Left renal cortex interstitium (tissue), 4 donors: Measurements from ENCODE around the gene MEX3D. TPM values are rescaled to one million over a fixed set of nuclear protein-coding genes. Genes with fewer than 3 reads are reported as not detected.
"Not testable (repeated sequence)": the region's sequence is repeated elsewhere in the genome, so short reads cannot be mapped to it uniquely, and the experiment has no call there.

Source experiments
- DNase-seq, 4 donors: peaks; one replicate each; pipeline ENCODE4 v3.0.0-alpha.2; 2013; ENCODE audit warnings: low read depth in 4 of 4, low spot score in 2 of 4, missing footprints in 1 of 4
- polyA plus RNA-seq, 4 donors: library from polyadenylated mRNA; unstranded; fragments of 120-200 nt; gene quantifications; one replicate each; pipeline ENCODE4 v1.2.1, GENCODE V29; 2013; ENCODE audit not compliant: insufficient read length in 4 of 4

The MEX3D gene
- polyA plus RNA-seq, 4 donors, result 17.8 to 45.1 (median 32.6) TPM

GRCh38 chr19:1524287-1524971 is 43.7 kb downstream of the MEX3D start:
- DNase-seq, result no peak

DNA sequence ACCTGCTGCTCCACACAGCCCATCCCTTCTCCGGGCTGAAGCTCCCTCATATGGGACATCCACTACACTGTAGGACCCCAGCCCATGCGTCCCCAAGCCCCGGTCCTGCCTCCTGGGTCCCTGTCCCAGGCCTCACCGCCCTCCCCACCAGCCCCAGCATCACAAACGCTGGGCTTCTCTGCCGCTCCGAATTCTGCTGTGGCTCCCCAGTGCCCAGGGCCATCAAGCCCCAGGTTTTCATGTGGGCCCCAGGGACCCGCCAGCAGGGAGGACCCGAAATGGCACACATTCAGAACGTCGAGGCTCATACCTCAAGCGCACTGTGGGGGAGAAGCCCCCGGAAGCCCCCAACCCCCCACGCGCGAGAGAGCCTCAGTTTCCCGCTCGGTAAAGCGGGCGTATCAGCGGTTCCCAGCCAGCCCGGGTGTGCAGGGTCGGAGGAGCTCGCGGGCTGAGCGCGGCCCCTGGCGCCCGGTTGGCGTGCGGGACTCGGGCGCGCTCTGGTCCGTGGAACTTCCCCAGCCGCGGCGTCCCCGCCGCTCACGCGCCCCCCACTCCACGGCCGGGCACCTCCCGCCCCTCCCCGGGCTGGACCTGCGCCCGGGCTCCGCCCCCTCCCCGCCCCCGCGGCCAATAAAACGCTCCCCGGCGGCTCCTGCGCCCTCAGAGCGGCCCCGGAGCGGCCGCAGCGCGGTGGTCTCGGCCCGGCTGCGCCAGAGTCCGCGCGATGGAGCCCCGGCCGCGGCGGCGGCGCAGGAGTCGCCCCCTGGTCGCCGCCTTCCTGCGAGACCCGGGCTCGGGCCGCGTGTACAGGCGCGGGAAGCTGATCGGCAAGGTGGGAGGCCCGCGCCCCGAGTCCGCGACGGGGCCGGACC is 44.5 kb downstream of the MEX3D start, which contains the start of gene PLK5:
Gene PLK5 (plus strand): TSS at position 666 of the 875 bp plus-strand sequence. CDS start 2,920 bp downstream, outside the sequence.
- DNase-seq, result no peak

GRCh38 chr19:1522838-1523237 is 45.3 kb downstream of the MEX3D start:
- DNase-seq, result no peak

DNA sequence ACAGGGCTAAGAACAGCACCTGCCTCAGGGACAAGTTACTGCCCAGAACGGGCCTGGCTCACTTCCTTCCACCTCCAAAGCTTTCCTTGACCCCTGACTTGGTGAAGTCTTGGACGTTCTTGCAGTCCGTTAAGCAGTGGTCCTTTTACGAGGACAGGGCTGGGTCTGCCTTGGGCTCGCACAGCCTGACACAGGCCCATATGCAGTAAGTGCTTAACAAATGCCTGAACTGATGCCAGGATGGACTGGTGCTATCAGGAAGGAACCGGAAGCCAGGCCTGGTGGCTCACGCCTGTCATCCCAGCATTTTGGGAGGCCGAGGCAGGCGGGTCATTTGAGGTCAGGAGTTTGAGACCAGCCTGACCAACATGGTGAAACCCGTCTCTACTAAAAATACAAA is 46.1 kb downstream of the MEX3D start:
- no peak for DNase-seq

GRCh38 chr19:1521636-1522035 is 46.5 kb downstream of the MEX3D start:
- no peak for DNase-seq

- DNase-seq, result no peak
Measured at GRCh38 chr19:1520203-1520780, 47.8 kb downstream of the MEX3D start.

GRCh38 chr19:1519802-1520201 is 48.3 kb downstream of the MEX3D start:
- DNase-seq, result not testable (repeated sequence)

DNA sequence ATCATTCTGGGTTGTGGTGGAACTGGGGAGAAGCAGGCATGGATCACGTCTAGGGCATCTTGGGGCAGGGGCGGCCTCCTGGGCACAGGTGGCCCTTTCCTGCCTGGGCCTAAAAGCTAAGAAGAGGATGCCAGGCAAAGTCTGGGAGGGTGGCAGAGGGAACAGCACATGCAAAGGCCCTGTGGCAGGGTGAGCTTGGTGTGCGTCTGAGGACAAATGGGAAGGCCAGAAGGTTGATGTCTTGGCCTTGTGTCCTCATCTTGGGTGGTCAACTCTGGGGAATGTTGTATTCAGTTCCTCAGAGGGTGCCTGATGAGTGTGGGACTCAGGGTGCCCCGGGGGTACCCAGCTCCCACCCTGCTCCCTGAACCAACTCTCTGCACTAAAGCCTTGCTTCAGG is 49.7 kb downstream of the MEX3D start:
- no peak for DNase-seq

- no peak for DNase-seq
Measured at GRCh38 chr19:1516395-1516753, 51.8 kb downstream of the MEX3D start.

DNA sequence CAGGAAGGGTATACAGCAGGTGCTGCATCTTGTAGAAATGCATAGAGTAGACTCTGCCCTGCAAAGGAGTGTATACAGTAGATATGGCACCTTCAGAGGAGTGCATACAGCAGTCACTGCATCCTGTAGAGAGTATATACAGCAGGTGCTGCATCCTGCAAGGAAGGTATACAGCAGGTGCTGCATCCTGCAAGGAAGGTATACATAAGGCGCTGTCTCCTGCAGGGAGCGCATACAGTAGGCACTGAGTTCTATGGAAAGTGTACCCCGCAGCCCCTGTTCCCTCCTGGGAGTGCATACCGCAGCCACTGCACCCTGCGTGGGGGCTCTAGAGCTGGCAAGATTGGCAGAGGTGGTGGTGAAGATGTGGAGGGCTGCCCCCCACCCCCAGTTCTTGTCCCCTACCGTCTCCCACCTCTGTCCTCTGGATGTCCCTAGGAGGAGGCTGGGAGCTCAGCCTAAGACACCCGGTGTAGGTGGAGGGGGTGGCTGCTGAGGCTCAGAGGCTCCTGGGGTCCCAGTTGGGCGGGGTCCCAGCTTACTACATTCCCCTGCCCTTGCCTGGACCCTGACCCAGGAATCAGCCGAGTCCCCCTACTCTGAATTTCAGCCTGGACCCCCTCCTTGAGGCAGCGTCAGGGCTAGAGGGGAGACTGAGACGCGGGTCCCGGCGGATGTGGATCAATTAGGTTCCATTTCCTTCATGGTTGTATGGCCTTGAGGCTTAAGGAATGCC is 53.0 kb downstream of the MEX3D start:
- DNase-seq, result no peak

- no peak for DNase-seq
Measured at GRCh38 chr19:1514295-1514661, 53.8 kb downstream of the MEX3D start.

GRCh38 chr19:1513499-1514294 is 54.4 kb downstream of the MEX3D start:
- DNase-seq, result no peak

DNA sequence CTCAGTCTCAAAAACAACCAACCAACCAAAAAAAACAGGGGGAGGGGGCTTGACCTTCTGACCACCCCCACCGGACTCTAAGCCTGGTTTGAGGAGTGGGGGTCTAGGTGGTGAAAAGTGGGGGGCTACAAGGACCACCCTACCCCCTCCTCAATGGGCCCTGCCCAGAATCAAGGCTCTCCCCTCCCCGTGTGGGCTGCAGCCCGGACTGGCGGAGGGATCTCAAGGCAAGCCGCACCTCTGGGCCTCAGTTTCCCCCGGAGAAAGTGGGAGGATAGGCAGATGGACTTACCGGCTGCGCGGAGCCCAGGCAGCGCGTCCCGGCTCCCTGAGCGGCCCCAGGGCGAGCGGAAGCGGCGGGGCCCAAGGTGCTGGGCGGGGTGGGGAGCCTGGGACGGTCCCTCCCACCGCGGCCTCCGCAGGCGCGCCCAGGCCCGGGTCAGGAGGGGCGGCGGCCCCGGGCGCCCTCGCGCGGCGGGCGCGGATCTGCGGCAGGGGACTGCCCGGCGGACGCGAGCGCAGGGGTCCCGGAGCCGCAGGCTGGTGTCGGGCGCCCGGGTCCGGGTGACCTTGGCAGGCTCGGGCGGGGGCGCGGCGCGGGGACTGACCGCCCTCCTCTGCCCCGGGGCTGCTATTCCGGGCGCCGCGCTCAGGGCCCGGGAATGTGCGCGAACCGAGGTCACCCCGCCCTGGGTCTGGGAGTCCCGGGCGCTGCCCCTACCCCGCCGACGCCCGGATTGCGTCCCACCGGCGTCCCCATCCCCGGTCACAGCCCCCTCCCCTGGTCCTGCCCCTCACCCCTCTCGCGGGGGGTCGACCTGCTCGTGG is 55.2 kb downstream of the MEX3D start, which contains the start of gene ADAMTSL5:
Gene ADAMTSL5 (minus strand): TSS at position 349 of the 828 bp plus-strand sequence. CDS start 2,076 bp downstream, outside the sequence.
- no peak for DNase-seq

DNA sequence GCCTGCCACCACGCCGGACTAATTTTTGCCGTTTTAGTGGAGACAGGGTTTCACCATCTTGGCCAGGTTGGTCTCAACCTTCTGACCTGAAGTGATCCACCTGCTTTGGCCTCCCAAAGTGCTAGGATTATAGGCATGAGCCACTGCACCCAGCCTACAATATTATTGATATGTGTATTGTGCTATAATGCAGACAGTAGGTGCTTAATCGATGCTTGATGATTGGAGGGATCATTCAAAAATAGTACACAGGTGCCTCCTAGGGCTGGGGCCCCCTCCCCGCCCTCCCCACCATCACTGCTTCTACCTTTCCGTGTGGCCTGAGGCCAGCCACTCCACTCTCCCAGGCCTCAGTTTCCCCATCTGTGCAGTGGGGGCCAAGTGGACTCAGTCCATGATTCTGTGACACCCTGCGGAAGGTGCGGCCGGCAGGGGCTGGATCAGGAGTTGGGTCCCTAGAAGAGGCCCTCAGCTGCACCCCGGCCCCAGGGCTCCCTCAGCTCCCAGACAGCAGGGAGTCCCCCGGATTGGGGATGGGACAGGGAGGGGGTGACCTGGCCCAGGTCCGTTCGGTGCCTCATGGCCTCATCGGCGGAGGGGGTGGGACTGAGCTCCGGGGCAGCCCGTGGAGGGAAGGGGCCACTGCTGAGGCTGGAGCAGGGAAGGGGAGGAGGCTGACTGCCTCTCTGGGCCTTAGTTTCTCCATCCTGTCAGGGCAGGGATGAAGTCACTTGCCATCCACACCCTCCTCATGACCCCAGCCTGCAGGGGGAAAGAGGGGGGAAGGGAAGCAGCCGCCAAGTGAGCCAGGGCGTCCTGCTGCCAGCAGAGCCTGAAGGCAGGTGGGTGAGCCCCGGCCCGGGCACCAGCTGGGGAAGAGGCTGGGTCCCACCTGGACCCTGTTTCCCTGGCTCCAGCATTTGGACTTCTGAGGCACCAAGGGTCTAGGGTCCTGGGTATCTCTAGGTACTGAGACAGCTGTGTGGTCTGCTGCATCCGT is 56.5 kb downstream of the MEX3D start:
- no peak for DNase-seq

DNA sequence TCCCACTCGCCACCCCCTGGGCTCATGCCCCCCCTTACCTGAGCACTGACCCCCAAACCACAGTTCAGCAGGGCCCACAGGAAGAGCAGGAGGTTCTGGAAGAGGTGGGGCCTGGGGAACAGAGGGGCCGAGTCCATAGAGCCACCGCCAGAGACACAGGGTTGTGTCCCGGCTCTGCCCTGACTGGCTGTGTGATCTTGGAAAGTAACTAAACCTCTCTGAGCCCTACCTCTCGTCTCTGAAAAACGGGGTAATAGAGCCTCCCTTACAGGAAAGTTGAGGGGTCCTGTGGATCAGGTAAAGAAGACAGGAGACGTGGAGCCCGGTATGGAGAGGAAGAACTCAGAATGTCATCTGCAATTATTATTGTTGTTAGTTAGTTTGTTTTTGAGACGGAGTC is 57.3 kb downstream of the MEX3D start:
- no peak for DNase-seq

- DNase-seq, result no peak
Measured at GRCh38 chr19:1510442-1510806, 57.7 kb downstream of the MEX3D start.

DNA sequence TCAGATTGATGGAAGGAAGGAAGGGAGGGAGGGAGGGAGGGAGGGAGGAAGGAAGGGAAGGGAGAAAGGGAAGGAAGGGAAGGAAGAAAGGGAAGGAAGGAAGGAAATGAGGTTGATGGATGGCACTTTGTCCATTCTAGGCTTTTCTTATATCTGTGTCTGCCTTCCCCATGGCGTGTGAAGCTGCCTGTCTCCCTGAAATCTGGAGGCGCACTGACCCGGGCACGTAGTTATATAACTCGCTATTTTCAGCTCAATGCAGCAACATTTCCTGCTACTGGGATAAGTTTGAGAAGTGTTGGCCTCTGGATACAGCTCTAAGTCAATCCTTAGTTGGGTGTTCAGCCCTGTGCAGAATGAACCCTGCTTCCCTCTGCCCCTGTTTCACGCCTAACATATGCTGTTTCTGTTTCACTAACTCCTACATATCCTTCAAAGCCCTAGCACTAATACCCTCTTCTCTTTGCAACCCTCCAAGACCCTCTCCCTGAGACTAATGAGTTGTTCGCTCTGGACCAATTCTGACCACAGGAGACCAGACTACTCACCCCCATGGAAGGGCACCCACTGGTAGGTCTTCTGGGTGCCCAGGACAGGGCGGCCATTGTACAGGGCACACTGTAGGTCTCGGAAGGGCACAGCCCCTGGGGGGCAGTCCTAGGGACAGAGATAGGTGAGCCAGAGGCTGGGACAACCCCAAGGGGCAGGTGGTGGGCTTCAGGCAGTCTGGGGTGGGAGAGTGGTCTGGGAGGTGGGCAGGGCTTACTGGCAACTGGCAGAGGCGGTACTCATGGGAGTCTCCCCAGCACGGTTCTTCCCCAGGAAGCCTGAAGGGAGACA is 58.3 kb downstream of the MEX3D start:
- no peak for DNase-seq
